ENCODE data around the gene NALCN.

- TF ChIP-seq CTCF (conservative IDR thresholded peaks at IDR 0.05 in 1 of 2, IDR thresholded peaks at IDR 0.05 in 1 of 2; ENCODE audit: extremely low read depth in 1 of 2, insufficient read depth in 1 of 2, low read depth in 1 of 2, low read length in 2 of 2) (no peak), EZH2 (IDR thresholded peaks at IDR 0.05; ENCODE audit: borderline replicate concordance, low read length) (no peak)
Measured at GRCh38 chr13:101384929-101385328, 31.4 kb downstream of the NALCN start.

Measured in mammary epithelial cell (primary cell).